AG04450 (cell line): ENCODE data around the gene SERPINA12. TPM values are rescaled to one million over a fixed set of nuclear protein-coding genes. Genes with fewer than 3 reads are reported as not detected.

Experiments used
- CTCF ChIA-PET: fragments of 300-600, 350-600 bp; formaldehyde crosslinking; extraction: SDS; loops from one replicate; lab custom pipeline; 2022; ENCODE audit warnings: antibody characterized with exemption, inconsistent platforms; lab: Charles Lee
- POLR2A ChIA-PET: fragments of 350-600 bp; formaldehyde crosslinking; extraction: SDS; loops from one replicate; lab custom pipeline; 2021; ENCODE audit warnings: antibody characterized with exemption, inconsistent platforms; lab: Yijun Ruan, JAX
- DNase-seq: peaks from one replicate; pipeline ENCODE4 v3.0.0-alpha.2; 2011; ENCODE audit warnings: low read depth, low spot score
- H3K27ac ChIP-seq: one replicate; pipeline ENCODE4 v1.5.1; 2012; ENCODE audit warnings: low read depth, low read length, control low read depth
- H3K27me3 ChIP-seq: one replicate; pipeline ENCODE4 v1.6.0; 2012; ENCODE audit warnings: low read length; ENCODE audit not compliant: control insufficient read depth, insufficient read depth
- H3K4me3 ChIP-seq: 2 replicates; pipeline ENCODE4 v1.5.1; 2011; ENCODE audit warnings: mild to moderate bottlenecking, low read depth, low read length, control low read depth
- H3K9me3 ChIP-seq: 2 replicates; pipeline ENCODE4 v1.5.1; 2012; ENCODE audit warnings: low read length; ENCODE audit not compliant: control insufficient read depth, insufficient read depth
- polyA plus RNA-seq: library from polyadenylated mRNA; depleted of rRNA; stranded (reverse); fragments of >200 nt; gene quantifications from 2 replicates; pipeline ENCODE4 v1.2.3, GENCODE V29; 2011
- TF ChIP-seq, protein P1 (sequence below): IDR thresholded peaks from 2 replicates; pipeline ENCODE4 v1.5.1; 2011; ENCODE audit warnings: low read depth, low read length, control low read depth, inconsistent platforms

Gene SERPINA12
- polyA plus RNA-seq, 1 experiment: not detected

DNA sequence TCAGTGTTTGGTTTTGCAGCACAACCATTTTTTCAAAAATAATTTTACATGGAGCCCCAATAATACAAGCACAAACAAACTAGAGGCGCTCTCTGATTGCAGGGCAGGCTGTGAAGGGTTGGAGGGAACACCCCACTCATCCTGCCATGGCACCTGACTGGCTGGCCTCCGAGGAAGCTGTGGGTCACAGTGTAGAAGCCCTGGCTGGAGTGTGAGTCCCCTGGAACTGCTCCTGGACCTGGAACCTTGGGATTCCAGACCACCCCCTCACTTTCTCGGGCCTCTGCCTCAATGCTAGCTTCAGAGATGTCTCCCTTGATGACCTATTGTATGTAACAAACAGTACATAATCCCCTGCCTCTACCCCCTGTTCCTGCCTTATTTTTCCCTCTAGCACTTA lies 14.8 kb upstream of the SERPINA12 start:
- CTCF ChIA-PET: no interaction called here
- no peak for DNase-seq
- H3K9me3 ChIP-seq: peaks cover 3% of the 10 kb centered on the region; the same call in 1 of the 2 replicates
- POLR2A ChIA-PET: no interaction called here
- no peak overlapping the region for H3K4me3 ChIP-seq
- TF ChIP-seq, protein P1, sequence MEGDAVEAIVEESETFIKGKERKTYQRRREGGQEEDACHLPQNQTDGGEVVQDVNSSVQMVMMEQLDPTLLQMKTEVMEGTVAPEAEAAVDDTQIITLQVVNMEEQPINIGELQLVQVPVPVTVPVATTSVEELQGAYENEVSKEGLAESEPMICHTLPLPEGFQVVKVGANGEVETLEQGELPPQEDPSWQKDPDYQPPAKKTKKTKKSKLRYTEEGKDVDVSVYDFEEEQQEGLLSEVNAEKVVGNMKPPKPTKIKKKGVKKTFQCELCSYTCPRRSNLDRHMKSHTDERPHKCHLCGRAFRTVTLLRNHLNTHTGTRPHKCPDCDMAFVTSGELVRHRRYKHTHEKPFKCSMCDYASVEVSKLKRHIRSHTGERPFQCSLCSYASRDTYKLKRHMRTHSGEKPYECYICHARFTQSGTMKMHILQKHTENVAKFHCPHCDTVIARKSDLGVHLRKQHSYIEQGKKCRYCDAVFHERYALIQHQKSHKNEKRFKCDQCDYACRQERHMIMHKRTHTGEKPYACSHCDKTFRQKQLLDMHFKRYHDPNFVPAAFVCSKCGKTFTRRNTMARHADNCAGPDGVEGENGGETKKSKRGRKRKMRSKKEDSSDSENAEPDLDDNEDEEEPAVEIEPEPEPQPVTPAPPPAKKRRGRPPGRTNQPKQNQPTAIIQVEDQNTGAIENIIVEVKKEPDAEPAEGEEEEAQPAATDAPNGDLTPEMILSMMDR: no peak
- no peaks in the 10 kb centered on the region for H3K27me3 ChIP-seq
- no peak overlapping the region for H3K27ac ChIP-seq

- POLR2A ChIA-PET: no interaction called here
- Histone ChIP-seq H3K27me3 (no peaks in the 10 kb centered on the region), H3K27ac (no peak overlapping the region), H3K9me3 (peaks cover 3% of the 10 kb centered on the region; the same call in 1 of the 2 replicates), H3K4me3 (no peak overlapping the region)
- TF ChIP-seq, protein P1: no peak
- CTCF ChIA-PET: no interaction called here
- no peak for DNase-seq
Observed at GRCh38 chr14:94523265-94523664, 14.0 kb upstream of the SERPINA12 start.

DNA sequence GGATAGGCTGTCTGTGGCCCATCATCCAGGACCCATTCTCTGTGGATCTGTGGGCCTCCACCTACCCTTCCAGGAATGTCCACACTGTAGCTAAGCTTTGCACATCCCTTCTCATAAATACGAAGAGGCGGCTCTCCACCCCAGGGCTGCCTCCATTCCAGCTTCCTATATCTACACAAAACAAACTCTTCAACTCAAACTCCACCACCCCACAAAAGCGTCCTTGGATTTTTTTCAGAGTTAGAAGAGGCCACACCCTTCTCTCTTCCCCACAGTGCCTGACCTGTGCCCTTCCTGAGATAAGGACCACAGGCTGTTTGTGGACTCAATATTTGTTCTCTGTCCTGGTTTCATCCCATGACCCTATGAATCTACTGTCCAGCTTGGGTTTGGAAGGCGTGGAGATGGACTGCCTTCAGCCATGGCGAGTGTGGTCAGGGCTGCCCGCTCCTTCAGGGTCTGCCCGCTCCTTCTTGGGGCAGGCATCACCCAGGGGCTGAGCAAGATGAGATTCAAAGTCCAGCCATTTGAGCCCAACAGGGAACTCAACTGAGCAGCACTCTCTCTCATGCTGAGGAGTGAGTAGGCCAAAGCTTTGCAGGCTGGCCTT lies 13.0 kb upstream of the SERPINA12 start:
- ChIA-PET POLR2A (interaction anchor here (0.6 kb wide), 1 partner anchor 567 kb away, joined by 3 read pairs; no protein-coding TSS in a partner anchor), CTCF (interaction anchor here (1.3 kb wide), 1 partner anchor 36 kb away, joined by 5 read pairs; no protein-coding TSS in a partner anchor)
- Histone ChIP-seq H3K4me3 (no peak overlapping the region), H3K27me3 (no peaks in the 10 kb centered on the region), H3K9me3 (peaks cover 3% of the 10 kb centered on the region; the same call in 1 of the 2 replicates), H3K27ac (no peak overlapping the region)
- TF ChIP-seq, protein P1: no peak
- no peak for DNase-seq

DNA sequence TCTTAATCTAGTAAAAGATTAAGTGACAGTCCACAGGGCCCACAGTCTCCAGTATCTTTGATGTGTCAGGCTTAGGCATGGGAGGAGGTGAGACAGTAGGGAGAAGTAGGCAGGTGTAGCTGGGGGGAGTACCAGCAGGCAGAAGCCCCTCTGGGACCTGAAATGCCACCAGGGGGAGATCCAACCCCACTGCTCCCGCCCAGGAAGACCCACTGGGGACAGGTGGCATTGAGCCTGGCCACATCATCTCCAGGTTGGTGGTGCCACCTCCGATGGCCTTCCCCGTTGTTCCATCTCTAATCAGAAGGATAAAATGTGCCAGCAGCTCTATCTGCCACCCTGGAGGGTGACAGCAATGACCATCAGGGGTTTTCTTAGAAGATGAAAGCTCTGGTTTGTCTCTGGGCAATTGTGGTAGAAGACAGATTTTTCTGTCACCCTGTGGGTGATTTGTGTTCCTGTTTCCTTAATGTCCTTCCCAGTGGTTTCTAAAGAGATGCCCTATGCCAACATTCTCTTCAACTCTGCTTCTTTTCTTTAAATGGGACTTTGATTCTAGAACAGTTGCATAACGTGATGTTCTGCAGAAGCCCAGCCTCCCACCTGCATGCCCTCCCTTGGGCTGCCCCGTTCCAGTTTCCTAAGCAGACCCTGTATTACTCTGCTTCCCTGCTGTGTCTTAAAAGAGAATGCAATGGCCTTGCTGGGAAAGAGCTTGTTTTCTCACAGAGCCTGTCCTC lies 12.3 kb upstream of the SERPINA12 start:
- H3K27ac ChIP-seq: no peak overlapping the region
- ChIA-PET CTCF (interaction anchor here (1.3 kb wide), 1 partner anchor 35 kb away, joined by 5 read pairs; no protein-coding TSS in a partner anchor), POLR2A (interaction anchor here (0.6 kb wide), 1 partner anchor 568 kb away, joined by 3 read pairs; no protein-coding TSS in a partner anchor)
- TF ChIP-seq, protein P1: no peak
- H3K9me3 ChIP-seq: peaks cover 3% of the 10 kb centered on the region; the same call in 1 of the 2 replicates
- no peak overlapping the region for H3K4me3 ChIP-seq
- no peak for DNase-seq
- H3K27me3 ChIP-seq: no peaks in the 10 kb centered on the region
